SK-N-SH (cell line): ENCODE data around the gene HTT. TPM values are rescaled to one million over a fixed set of nuclear protein-coding genes. Genes with fewer than 3 reads are reported as not detected.
"Not testable (repeated sequence)": the region's sequence is repeated elsewhere in the genome, so short reads cannot be mapped to it uniquely, and the experiment has no call there.

Experiments used
- CTCF ChIA-PET: fragments of 300-600, 350-600 bp; formaldehyde crosslinking; extraction: SDS; loops from one replicate; lab custom pipeline; 2021; lab: Yijun Ruan, JAX
- POLR2A ChIA-PET: fragments of 350-600 bp; sonication (Branson Sonifier 250); formaldehyde crosslinking; extraction: SDS; loops from one replicate; lab custom pipeline; 2020; ENCODE audit warnings: antibody characterized with exemption, inconsistent platforms; lab: Yijun Ruan, JAX
- DNase-seq: peaks from one replicate; pipeline ENCODE4 v3.0.0; 2012
- H2AFZ ChIP-seq: fragments of 200-600 bp; sonication (generic); 2 replicates; pipeline ENCODE4 v1.8.1; 2016; ENCODE audit warnings: antibody characterized with exemption, mild to moderate bottlenecking, low read depth
- H3F3A ChIP-seq: fragments of 200-600 bp; sonication (generic); replicated peaks from 2 replicates; pipeline ENCODE3; 2016; ENCODE audit warnings: antibody characterized with exemption, mild to moderate bottlenecking; ENCODE audit not compliant: insufficient read depth
- H3K27ac ChIP-seq, 2 experiments: fragments of 200-500 bp in 1 of 2; fragments of 200-600 bp in 1 of 2; sonication (Bioruptor generic) in 1 of 2; sonication (generic), shearing (Covaris generic) in 1 of 2; 2 replicates each; pipeline versions ENCODE4 v1.5.1 to v1.6.1; 2014 to 2016; ENCODE audit warnings: low read depth in 2 of 2, inconsistent platforms in 1 of 2, low read length in 1 of 2, mild to moderate bottlenecking in 1 of 2, mixed read lengths in 1 of 2
- H3K27me3 ChIP-seq: fragments of 200-600 bp; sonication (generic), shearing (Covaris generic); 2 replicates; pipeline ENCODE4 v1.6.1; 2016; ENCODE audit warnings: mixed run types; ENCODE audit not compliant: insufficient read depth
- H3K36me3 ChIP-seq, 2 experiments: fragments of 200-500 bp in 1 of 2; fragments of 200-600 bp in 1 of 2; sonication (Bioruptor generic) in 1 of 2; sonication (generic) in 1 of 2; replicated peaks in 1 of 2; 2 replicates each; pipeline versions ENCODE3 to v1.5.1; 2014 to 2016; ENCODE audit warnings: low read length in 1 of 2, mild to moderate bottlenecking in 1 of 2; ENCODE audit not compliant: insufficient read depth in 2 of 2, control insufficient read depth in 1 of 2
- H3K4me1 ChIP-seq, 2 experiments: fragments of 200-500 bp in 1 of 2; fragments of 200-600 bp in 1 of 2; sonication (Bioruptor generic) in 1 of 2; sonication (generic), shearing (Covaris generic) in 1 of 2; 2 replicates each; pipeline versions ENCODE4 v1.5.1 to v1.6.1; 2014 to 2016; ENCODE audit warnings: low read depth in 1 of 2, low read length in 1 of 2, mixed run types in 1 of 2; ENCODE audit not compliant: insufficient read depth in 2 of 2, control insufficient read depth in 1 of 2
- H3K4me2 ChIP-seq: fragments of 200-600 bp; sonication (generic), shearing (Covaris generic); 2 replicates; pipeline ENCODE4 v1.6.1; 2017; ENCODE audit warnings: mixed run types
- H3K4me3 ChIP-seq, 2 experiments: fragments of 200-500 bp in 1 of 2; fragments of 200-600 bp in 1 of 2; sonication (Bioruptor generic) in 1 of 2; sonication (generic), shearing (Covaris generic) in 1 of 2; 2 replicates each; pipeline versions ENCODE4 v1.5.1 to v1.8.1; 2014 to 2016; ENCODE audit warnings: low read depth in 2 of 2, inconsistent platforms in 1 of 2, low read length in 1 of 2, mild to moderate bottlenecking in 1 of 2, mixed read lengths in 1 of 2, moderate library complexity in 1 of 2
- H3K79me2 ChIP-seq: fragments of 200-600 bp; sonication (generic); 2 replicates; pipeline ENCODE4 v1.8.1; 2017; ENCODE audit warnings: mild to moderate bottlenecking; ENCODE audit not compliant: insufficient read depth
- H3K9ac ChIP-seq: fragments of 200-600 bp; sonication (generic); 2 replicates; pipeline ENCODE4 v1.6.1; 2017; ENCODE audit warnings: mixed run types
- H3K9me2 ChIP-seq: fragments of 200-600 bp; sonication (generic); 2 replicates; pipeline ENCODE4 v1.6.1; 2017; ENCODE audit warnings: mixed run types
- H3K9me3 ChIP-seq: fragments of 200-600 bp; sonication (generic); 2 replicates; pipeline ENCODE4 v1.6.1; 2017; ENCODE audit warnings: mixed run types, mild to moderate bottlenecking, moderate library complexity
- H4K20me1 ChIP-seq: fragments of 200-600 bp; sonication (generic); 2 replicates; pipeline ENCODE4 v1.6.1; 2017; ENCODE audit warnings: mild to moderate bottlenecking, mixed run types; ENCODE audit not compliant: insufficient read depth
- ELF1 ChIP-seq: IDR thresholded peaks from 2 replicates; pipeline ENCODE4 v1.4.0; 2012
- FOSL2 ChIP-seq: IDR thresholded peaks from 2 replicates; pipeline ENCODE4 v1.4.0; 2012; ENCODE audit warnings: low read depth, mild to moderate bottlenecking, moderate library complexity, borderline replicate concordance
- GABPA ChIP-seq: IDR thresholded peaks from 2 replicates; pipeline ENCODE4 v1.4.0; 2012; ENCODE audit warnings: low read depth, mild to moderate bottlenecking
- JUND ChIP-seq: IDR thresholded peaks from 2 replicates; pipeline ENCODE4 v1.4.0; 2012
- MAX ChIP-seq: IDR thresholded peaks from 2 replicates; pipeline ENCODE4 v1.4.0; 2012; ENCODE audit warnings: low read depth
- MXI1 ChIP-seq: IDR thresholded peaks from 2 replicates; pipeline ENCODE4 v1.6.1; 2012; ENCODE audit warnings: mild to moderate bottlenecking, low read depth, low read length, improper control_type of control experiment
- POLR2AphosphoS5 ChIP-seq: IDR thresholded peaks from 2 replicates; pipeline ENCODE4 v1.6.1; 2012; ENCODE audit warnings: low read depth, low read length
- RAD21 ChIP-seq: IDR thresholded peaks from 2 replicates; pipeline ENCODE4 v1.6.1; 2012; ENCODE audit warnings: mild to moderate bottlenecking, low read length
- RFX5 ChIP-seq: IDR thresholded peaks from 2 replicates; pipeline ENCODE4 v1.6.1; 2012; ENCODE audit warnings: mild to moderate bottlenecking, improper control_type of control experiment, low read length
- SIN3A ChIP-seq: IDR thresholded peaks from 2 replicates; pipeline ENCODE4 v1.6.1; 2012; ENCODE audit warnings: low read depth, mild to moderate bottlenecking, low read length, moderate library complexity, borderline replicate concordance
- TAF1 ChIP-seq: IDR thresholded peaks from 2 replicates; pipeline ENCODE4 v1.6.1; 2012; ENCODE audit warnings: low read depth, mild to moderate bottlenecking, low read length, moderate library complexity, borderline replicate concordance
- TCF12 ChIP-seq: IDR thresholded peaks from 2 replicates; pipeline ENCODE4 v1.4.0; 2012
- USF1 ChIP-seq: IDR thresholded peaks from 2 replicates; pipeline ENCODE4 v1.4.0; 2012; ENCODE audit warnings: low read depth, borderline replicate concordance
- YY1 ChIP-seq: IDR thresholded peaks from 2 replicates; pipeline ENCODE4 v1.4.0; 2012; ENCODE audit warnings: low read depth, mild to moderate bottlenecking
- WGBS: methylation state at CpG from one replicate; pipeline ENCODE4 v1.1.6; 2017; ENCODE audit warnings: low lambda C conversion rate; 5-methylcytosine and 5-hydroxymethylcytosine counted together
- polyA plus RNA-seq, 3 experiments: library from polyadenylated mRNA; depleted of rRNA; stranded (reverse); fragments of >200 nt; gene quantifications; 2 replicates each; pipeline ENCODE4 v1.2.3, GENCODE V29; 2012

HTT gene
- polyA plus RNA-seq, 1 of the 3 experiments (the other 2 are of a cell fraction), result 11.3 TPM

GRCh38 chr4:3047464-3048286 is 26.8 kb upstream of the HTT start (continued):
- TF ChIP-seq JUND, result no peak
- no peak for TF ChIP-seq RFX5
- peak; percentile 78 for TF ChIP-seq RAD21
- TF ChIP-seq MAX, result no peak
- no peak for TF ChIP-seq YY1
- no peak for TF ChIP-seq TCF12
- TF ChIP-seq, all 33 proteins: peak for 3

- H3K36me3 ChIP-seq, H3K4me1 ChIP-seq, H3K79me2 ChIP-seq, H3K9me3 ChIP-seq, POLR2A ChIA-PET, DNase-seq, H4K20me1 ChIP-seq, H3K4me3 ChIP-seq, H2AFZ ChIP-seq, H3K27me3 ChIP-seq, H3K9me2 ChIP-seq, H3K4me2 ChIP-seq, H3F3A ChIP-seq, H3K9ac ChIP-seq, H3K27ac ChIP-seq: not testable (repeated sequence)
- CTCF ChIA-PET, result interaction anchor here (1.0 kb wide), 1 partner anchor 392 kb away, joined by 3 read pairs; no protein-coding TSS in a partner anchor
- WGBS, result 53% methylated on average over 12 of the region's 12 CpGs
These were observed 23.2 kb upstream of the HTT start for GRCh38 chr4:3051141-3051897.

GRCh38 chr4:3054169-3054759 is 20.2 kb upstream of the HTT start:
- WGBS, result 43% methylated on average over 2 of the region's 2 CpGs
- Histone ChIP-seq H3F3A (no peaks in the 10 kb centered on the region), H3K9ac (no peak overlapping the region), H3K9me3 (peaks cover 8% of the 10 kb centered on the region; the same call in 1 of the 2 replicates), H3K4me3 (no peak overlapping the region), H2AFZ (no peak overlapping the region), H3K27ac (no peak overlapping the region), H3K9me2 (no peaks in the 10 kb centered on the region), H3K4me2 (no peak overlapping the region)
- POLR2A ChIA-PET, result no interaction called here
- DNase-seq, result no peak
- CTCF ChIA-PET, result interaction anchor here (2.3 kb wide), 1 partner anchor 76 kb away, joined by 8 read pairs; no protein-coding TSS in a partner anchor
- TF ChIP-seq USF1 (no peak), SIN3A (no peak), POLR2AphosphoS5 (no peak), MXI1 (no peak), TAF1 (no peak), ELF1 (no peak), GABPA (no peak), FOSL2 (no peak)
- TF ChIP-seq, all 33 proteins: peak for 0
- H3K4me1 ChIP-seq, result no peaks in the 10 kb centered on the region
- H3K79me2 ChIP-seq, result no peaks in the 10 kb centered on the region
- no peaks in the 10 kb centered on the region for H4K20me1 ChIP-seq
- H3K27me3 ChIP-seq, result no peaks in the 10 kb centered on the region
- no peaks in the 10 kb centered on the region for H3K36me3 ChIP-seq
